Thyroid gland (tissue), 4 donors: Measurements from ENCODE around the gene SPOP.
"Not testable (repeated sequence)": the region's sequence is repeated elsewhere in the genome, so short reads cannot be mapped to it uniquely, and the experiment has no call there.

ENCODE experiments used
- POLR2A ChIP-seq, 2 donors: fragments of 450-650 bp; IDR thresholded peaks; one replicate each; pipeline ENCODE4 v1.6.1; 2017; ENCODE audit warnings: antibody characterized with exemption in 2 of 2, mild to moderate bottlenecking in 2 of 2, moderate library complexity in 1 of 2
- TF ChIP-seq, protein P1 (sequence below), 6 experiments: fragments of 200-600 bp in 3 of 6; fragments of 450-650 bp in 3 of 6; sonication (generic) in 3 of 6; IDR thresholded peaks; one replicate each; pipeline ENCODE4 v1.5.1; 2016 to 2019; ENCODE audit warnings: antibody characterized with exemption in 6 of 6, mild to moderate bottlenecking in 2 of 6, inconsistent platforms in 1 of 6, moderate library complexity in 1 of 6

- TF ChIP-seq, protein P1, sequence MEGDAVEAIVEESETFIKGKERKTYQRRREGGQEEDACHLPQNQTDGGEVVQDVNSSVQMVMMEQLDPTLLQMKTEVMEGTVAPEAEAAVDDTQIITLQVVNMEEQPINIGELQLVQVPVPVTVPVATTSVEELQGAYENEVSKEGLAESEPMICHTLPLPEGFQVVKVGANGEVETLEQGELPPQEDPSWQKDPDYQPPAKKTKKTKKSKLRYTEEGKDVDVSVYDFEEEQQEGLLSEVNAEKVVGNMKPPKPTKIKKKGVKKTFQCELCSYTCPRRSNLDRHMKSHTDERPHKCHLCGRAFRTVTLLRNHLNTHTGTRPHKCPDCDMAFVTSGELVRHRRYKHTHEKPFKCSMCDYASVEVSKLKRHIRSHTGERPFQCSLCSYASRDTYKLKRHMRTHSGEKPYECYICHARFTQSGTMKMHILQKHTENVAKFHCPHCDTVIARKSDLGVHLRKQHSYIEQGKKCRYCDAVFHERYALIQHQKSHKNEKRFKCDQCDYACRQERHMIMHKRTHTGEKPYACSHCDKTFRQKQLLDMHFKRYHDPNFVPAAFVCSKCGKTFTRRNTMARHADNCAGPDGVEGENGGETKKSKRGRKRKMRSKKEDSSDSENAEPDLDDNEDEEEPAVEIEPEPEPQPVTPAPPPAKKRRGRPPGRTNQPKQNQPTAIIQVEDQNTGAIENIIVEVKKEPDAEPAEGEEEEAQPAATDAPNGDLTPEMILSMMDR (IDR thresholded peaks at IDR 0.05): not testable (repeated sequence)
- TF ChIP-seq POLR2A (IDR thresholded peaks at IDR 0.05): not testable (repeated sequence)
These were observed 4.2 kb downstream of the SPOP start for GRCh38 chr17:49673679-49674078.
